HEK293T (cell line): ENCODE measurements around the gene EGLN1.

Experiments
- CTBP1 ChIP-seq: fragments of 450-650 bp; IDR thresholded peaks from 2 replicates; pipeline ENCODE4 v1.6.1; 2016; ENCODE audit warnings: borderline replicate concordance
- ELF4 ChIP-seq: fragments of 450-650 bp; IDR thresholded peaks from 2 replicates; pipeline ENCODE4 v1.6.1; 2017; ENCODE audit warnings: antibody characterized with exemption
- FOXA1 ChIP-seq: fragments of 450-650 bp; IDR thresholded peaks from 2 replicates; pipeline ENCODE4 v1.6.1; 2016; ENCODE audit warnings: mild to moderate bottlenecking
- FOXK2 ChIP-seq: fragments of 450-650 bp; IDR thresholded peaks from 2 replicates; pipeline ENCODE4 v1.6.1; 2016; ENCODE audit warnings: mild to moderate bottlenecking
- FOXM1 ChIP-seq: fragments of 450-650 bp; IDR thresholded peaks from 2 replicates; pipeline ENCODE4 v1.6.1; 2017; ENCODE audit warnings: mild to moderate bottlenecking, borderline replicate concordance
- HDGF ChIP-seq: fragments of 450-650 bp; IDR thresholded peaks from 2 replicates; pipeline ENCODE4 v1.6.1; 2017; ENCODE audit warnings: antibody characterized with exemption, borderline replicate concordance
- NFRKB ChIP-seq: fragments of 450-650 bp; IDR thresholded peaks from 2 replicates; pipeline ENCODE4 v1.6.1; 2016; ENCODE audit warnings: mild to moderate bottlenecking, moderate library complexity
- SP1 ChIP-seq: fragments of 450-650 bp; IDR thresholded peaks from 2 replicates; pipeline ENCODE4 v1.6.1; 2017
- TARDBP ChIP-seq: fragments of 450-650 bp; IDR thresholded peaks from 2 replicates; pipeline ENCODE4 v1.6.1; 2016
- TF ChIP-seq, protein P1 (sequence below): fragments of 450-650 bp; IDR thresholded peaks from 2 replicates; pipeline ENCODE4 v1.6.1; 2016

DNA sequence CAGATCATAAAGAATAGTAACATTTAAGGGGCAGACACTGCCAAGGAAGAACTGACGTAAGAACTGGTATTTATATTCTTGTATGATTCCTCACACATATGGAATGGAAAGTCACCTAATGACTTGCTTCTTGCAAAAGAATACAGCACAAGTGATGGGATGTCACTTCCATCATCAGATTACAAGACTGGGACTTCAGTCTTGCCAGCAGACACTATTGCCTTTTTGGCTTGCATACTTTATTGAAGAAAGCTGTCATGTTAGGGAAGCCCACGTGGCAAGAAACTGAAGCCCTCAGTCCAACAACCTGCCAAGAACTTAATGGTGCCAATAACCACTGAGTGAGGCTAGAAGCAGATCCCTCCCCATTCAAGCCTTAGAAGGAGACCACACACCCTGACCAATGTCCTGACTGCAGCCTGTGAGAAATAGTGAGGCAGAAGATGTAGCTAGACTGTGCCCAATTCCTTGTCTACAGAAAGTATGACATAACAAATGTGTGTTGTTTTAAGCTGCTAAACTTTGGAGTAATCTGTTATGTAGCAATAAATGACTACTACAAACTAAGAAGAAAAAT lies 12.0 kb downstream of the EGLN1 start:
- TF ChIP-seq NFRKB: no peak
- TF ChIP-seq FOXM1: no peak
- TF ChIP-seq HDGF: no peak
- TF ChIP-seq, protein P1, sequence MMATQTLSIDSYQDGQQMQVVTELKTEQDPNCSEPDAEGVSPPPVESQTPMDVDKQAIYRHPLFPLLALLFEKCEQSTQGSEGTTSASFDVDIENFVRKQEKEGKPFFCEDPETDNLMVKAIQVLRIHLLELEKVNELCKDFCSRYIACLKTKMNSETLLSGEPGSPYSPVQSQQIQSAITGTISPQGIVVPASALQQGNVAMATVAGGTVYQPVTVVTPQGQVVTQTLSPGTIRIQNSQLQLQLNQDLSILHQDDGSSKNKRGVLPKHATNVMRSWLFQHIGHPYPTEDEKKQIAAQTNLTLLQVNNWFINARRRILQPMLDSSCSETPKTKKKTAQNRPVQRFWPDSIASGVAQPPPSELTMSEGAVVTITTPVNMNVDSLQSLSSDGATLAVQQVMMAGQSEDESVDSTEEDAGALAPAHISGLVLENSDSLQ: no peak
- no peak for TF ChIP-seq ELF4
- no peak for TF ChIP-seq FOXA1
- TF ChIP-seq CTBP1: no peak
- TF ChIP-seq TARDBP: no peak
- TF ChIP-seq SP1: no peak
- TF ChIP-seq FOXK2: no peak
